Effector CD8-positive, alpha-beta T cell (primary cell): Measurements from ENCODE around the gene SARS2.
"Not testable (repeated sequence)": the region's sequence is repeated elsewhere in the genome, so short reads cannot be mapped to it uniquely, and the experiment has no call there.

Experiments used
- DNase-seq: peaks from one replicate; lab custom pipeline; 2025; lab: John Stamatoyannopoulos, UW

The SARS2 gene

GRCh38 chr19:38946229-38947010 lies 15.9 kb upstream of the SARS2 start:
- DNase-seq = no peak

- no peak for DNase-seq
Measured at GRCh38 chr19:38945562-38946228, 15.1 kb upstream of the SARS2 start.

- peak; percentile 5 for DNase-seq
Measured at GRCh38 chr19:38944981-38945506, 14.5 kb upstream of the SARS2 start.

- no peak for DNase-seq
Measured at GRCh38 chr19:38942471-38943181, 12.1 kb upstream of the SARS2 start.

- DNase-seq = no peak
Measured at GRCh38 chr19:38941979-38942378, 11.4 kb upstream of the SARS2 start.

GRCh38 chr19:38941466-38941865 lies 10.9 kb upstream of the SARS2 start:
- not testable (repeated sequence) for DNase-seq

GRCh38 chr19:38939957-38940356 lies 9.4 kb upstream of the SARS2 start:
- no peak for DNase-seq

- no peak for DNase-seq
Measured at GRCh38 chr19:38933544-38933943, 3.0 kb upstream of the SARS2 start.

GRCh38 chr19:38932425-38933179 lies 2.0 kb upstream of the SARS2 start:
- peak; percentile 9 for DNase-seq

- no peak for DNase-seq
Measured at GRCh38 chr19:38931521-38931793, 894 bp upstream of the SARS2 start.

GRCh38 chr19:38930776-38931520 lies 385 bp upstream of the SARS2 start, which contains the start of gene MRPS12:
MRPS12 (plus strand) TSS chr19:38930944; CDS start chr19:38931295, 351 bp downstream.
- peak; percentile 95 for DNase-seq

GRCh38 chr19:38928391-38929001 lies 2.1 kb downstream of the SARS2 start:
- no peak for DNase-seq

- no peak for DNase-seq
Measured at GRCh38 chr19:38924388-38924787, 6.2 kb downstream of the SARS2 start.

- no peak for DNase-seq
Measured at GRCh38 chr19:38922482-38922881, 8.1 kb downstream of the SARS2 start.

GRCh38 chr19:38921420-38922274 lies 8.9 kb downstream of the SARS2 start:
- DNase-seq = no peak

- DNase-seq = no peak
Measured at GRCh38 chr19:38920602-38921419, 9.8 kb downstream of the SARS2 start.

GRCh38 chr19:38919837-38920601 lies 10.5 kb downstream of the SARS2 start:
- no peak for DNase-seq

- no peak for DNase-seq
Measured at GRCh38 chr19:38918526-38918925, 12.0 kb downstream of the SARS2 start.
